HG03520 (cell line): ENCODE measurements around the gene UPK1A.
A peak's percentile ranks its signal among the peaks of the same experiment; 100 is the strongest.

Experiments
- ATAC-seq: cut with Tn5 transposase; IDR thresholded peaks from one replicate; pipeline ENCODE4 v1.9.1; 2021; ENCODE audit warnings: mild to moderate bottlenecking, moderate library complexity; ENCODE audit not compliant: unreplicated experiment

UPK1A gene

GRCh38 chr19:35666251-35666913 lies at the start of gene UPK1A:
Gene UPK1A (plus strand): TSS chr19:35666517. CDS start chr19:35666813, 296 bp downstream.
- ATAC-seq = no peak

- ATAC-seq = no peak
These were observed 47.5 kb upstream of the UPK1A start for GRCh38 chr19:35618857-35619256.

GRCh38 chr19:35619290-35619923 lies 46.9 kb upstream of the UPK1A start:
- ATAC-seq = no peak

- no peak for ATAC-seq
These were observed 46.3 kb upstream of the UPK1A start for GRCh38 chr19:35620001-35620400.

GRCh38 chr19:35621708-35622107 lies 44.6 kb upstream of the UPK1A start:
- no peak for ATAC-seq

GRCh38 chr19:35622750-35623149 lies 43.6 kb upstream of the UPK1A start:
- ATAC-seq = no peak

GRCh38 chr19:35623327-35624010 lies 42.8 kb upstream of the UPK1A start:
- ATAC-seq = no peak

- no peak for ATAC-seq
These were observed 38.1 kb upstream of the UPK1A start for GRCh38 chr19:35628264-35628564.

GRCh38 chr19:35628565-35629331 lies 37.6 kb upstream of the UPK1A start, which contains the start of gene RBM42:
Gene RBM42 (plus strand): TSS chr19:35629036. CDS start chr19:35629154, 118 bp downstream.
- ATAC-seq = peak; percentile 89

GRCh38 chr19:35629332-35629633 lies 37.0 kb upstream of the UPK1A start:
- ATAC-seq = no peak

- ATAC-seq = no peak
These were observed 32.4 kb upstream of the UPK1A start for GRCh38 chr19:35633727-35634440.

- no peak for ATAC-seq
These were observed 29.7 kb upstream of the UPK1A start for GRCh38 chr19:35636651-35637050.

- no peak for ATAC-seq
These were observed 29.2 kb upstream of the UPK1A start for GRCh38 chr19:35637165-35637564.

GRCh38 chr19:35639321-35639639 lies 27.0 kb upstream of the UPK1A start:
- ATAC-seq = no peak

- ATAC-seq = no peak
These were observed 26.5 kb upstream of the UPK1A start for GRCh38 chr19:35639863-35640262.

- ATAC-seq = no peak
These were observed 24.7 kb upstream of the UPK1A start, which contains the start of gene ETV2 for GRCh38 chr19:35641515-35642151. Gene ETV2 (plus strand): TSS chr19:35641745. CDS start chr19:35642461, 716 bp downstream.

GRCh38 chr19:35642312-35642711 lies 24.0 kb upstream of the UPK1A start:
- ATAC-seq = no peak

- ATAC-seq = no peak
These were observed 23.5 kb upstream of the UPK1A start for GRCh38 chr19:35642798-35643254.

- peak; percentile 33 for ATAC-seq
These were observed 22.8 kb upstream of the UPK1A start for GRCh38 chr19:35643255-35644205.
